HEK293 (cell line): ENCODE measurements around the gene CTNNBL1.

Source experiments
- CTCF ChIA-PET: fragments of 350-600 bp; formaldehyde crosslinking; extraction: SDS; loops from one replicate; lab custom pipeline; 2021; ENCODE audit warnings: antibody characterized with exemption; lab: Yijun Ruan, JAX
- POLR2A ChIA-PET: fragments of 300-600 bp; formaldehyde crosslinking; extraction: SDS; loops from one replicate; lab custom pipeline; 2020; ENCODE audit warnings: antibody characterized with exemption, inconsistent platforms; lab: Yijun Ruan, JAX
- H3K27ac ChIP-seq: fragments of 200-500 bp; sonication (Bioruptor generic); 2 replicates; pipeline ENCODE4 v1.5.1; 2014; ENCODE audit warnings: low read depth, low read length, control low read depth, inconsistent platforms; ENCODE audit errors: extremely low read depth
- H3K36me3 ChIP-seq, 2 experiments: fragments of 200-500 bp in 1 of 2; sonication (Bioruptor generic) in 1 of 2; 1 replicate in 1 of 2; 2 replicates in 1 of 2; pipeline ENCODE4 v1.5.1; 2014 to 2017; ENCODE audit warnings: inconsistent platforms in 2 of 2, low read length in 2 of 2; ENCODE audit not compliant: control insufficient read depth in 2 of 2, insufficient read depth in 1 of 2
- H3K4me1 ChIP-seq: fragments of 200-500 bp; sonication (Bioruptor generic); 2 replicates; pipeline ENCODE4 v1.5.1; 2014; ENCODE audit warnings: mild to moderate bottlenecking, low read length, inconsistent platforms; ENCODE audit not compliant: control insufficient read depth, insufficient read depth
- H3K4me3 ChIP-seq: 2 replicates; pipeline ENCODE4 v1.5.1; 2011; ENCODE audit warnings: low read depth, mild to moderate bottlenecking, control low read depth, low read length, moderate library complexity
- H3K9me3 ChIP-seq: fragments of 200-500 bp; sonication (Bioruptor generic); 2 replicates; pipeline ENCODE4 v1.5.1; 2014; ENCODE audit warnings: low read depth, low read length, inconsistent platforms; ENCODE audit not compliant: control insufficient read depth, insufficient read depth
- EGR2 ChIP-seq: fragments of 450-650 bp; formaldehyde crosslinking; IDR thresholded peaks from 2 replicates; pipeline ENCODE4 v1.5.1; 2016; ENCODE audit warnings: low read depth, missing biosample characterization, missing genetic modification characterization
- HOXC10 ChIP-seq: sonication (generic); formaldehyde crosslinking; IDR thresholded peaks from 2 replicates; pipeline ENCODE4 v1.8.1; 2023; ENCODE audit warnings: mild to moderate bottlenecking, missing genetic modification reagents
- SCRT1 ChIP-seq: fragments of 450-650 bp; formaldehyde crosslinking; IDR thresholded peaks from 2 replicates; pipeline ENCODE4 v1.5.1; 2016; ENCODE audit warnings: missing biosample characterization, missing genetic modification characterization, borderline replicate concordance
- SP3 ChIP-seq: fragments of 450-650 bp; formaldehyde crosslinking; IDR thresholded peaks from 2 replicates; pipeline ENCODE4 v1.5.1; 2016; ENCODE audit warnings: missing biosample characterization, missing genetic modification characterization
- TRIM28 ChIP-seq: IDR thresholded peaks from 2 replicates; pipeline ENCODE4 v1.6.1; 2011; ENCODE audit warnings: low read length, control low read depth, borderline replicate concordance
- WT1 ChIP-seq: fragments of 450-650 bp; formaldehyde crosslinking; IDR thresholded peaks from 2 replicates; pipeline ENCODE4 v1.5.1; 2016; ENCODE audit warnings: missing biosample characterization, missing genetic modification characterization
- ZFHX2 ChIP-seq: fragments of 450-650 bp; formaldehyde crosslinking; conservative IDR thresholded peaks from 2 replicates; pipeline ENCODE4 v1.5.1; 2016; ENCODE audit warnings: missing biosample characterization, missing genetic modification characterization
- ZNF10 ChIP-seq: fragments of 450-650 bp; formaldehyde crosslinking; IDR thresholded peaks from 2 replicates; pipeline ENCODE4 v1.5.1; 2017; ENCODE audit warnings: missing biosample characterization, missing genetic modification characterization
- ZNF350 ChIP-seq: fragments of 450-650 bp; formaldehyde crosslinking; IDR thresholded peaks from 2 replicates; pipeline ENCODE4 v1.5.0; 2017; ENCODE audit warnings: missing biosample characterization, mild to moderate bottlenecking, missing genetic modification characterization
- ZNF366 ChIP-seq: fragments of 450-650 bp; formaldehyde crosslinking; conservative IDR thresholded peaks from 2 replicates; pipeline ENCODE4 v1.5.1; 2016; ENCODE audit warnings: missing biosample characterization, missing genetic modification characterization
- ZNF521 ChIP-seq: fragments of 450-650 bp; formaldehyde crosslinking; IDR thresholded peaks from 2 replicates; pipeline ENCODE4 v1.5.1; 2017; ENCODE audit warnings: missing biosample characterization, mild to moderate bottlenecking, missing genetic modification characterization
- ZNF580 ChIP-seq: fragments of 450-650 bp; formaldehyde crosslinking; IDR thresholded peaks from 2 replicates; pipeline ENCODE4 v1.5.1; 2016; ENCODE audit warnings: missing biosample characterization, missing genetic modification characterization
- ZNF600 ChIP-seq: fragments of 450-650 bp; formaldehyde crosslinking; IDR thresholded peaks from 2 replicates; pipeline ENCODE4 v1.5.1; 2016; ENCODE audit warnings: missing biosample characterization, missing genetic modification characterization
- ZNF692 ChIP-seq: fragments of 450-650 bp; formaldehyde crosslinking; IDR thresholded peaks from 2 replicates; pipeline ENCODE4 v1.5.1; 2016; ENCODE audit warnings: missing biosample characterization, missing genetic modification characterization
- ZNF785 ChIP-seq: fragments of 450-650 bp; formaldehyde crosslinking; IDR thresholded peaks from 2 replicates; pipeline ENCODE4 v1.5.1; 2016; ENCODE audit warnings: missing biosample characterization, missing genetic modification characterization
- ZNF837 ChIP-seq: fragments of 450-650 bp; formaldehyde crosslinking; IDR thresholded peaks from 2 replicates; pipeline ENCODE4 v1.5.1; 2016; ENCODE audit warnings: missing biosample characterization, missing genetic modification characterization
- TF ChIP-seq, protein P1 (sequence below): fragments of 450-650 bp; formaldehyde crosslinking; IDR thresholded peaks from 2 replicates; pipeline ENCODE4 v1.5.1; 2016; ENCODE audit warnings: missing biosample characterization, missing genetic modification characterization
- TF ChIP-seq, protein P2 (sequence below): fragments of 450-650 bp; formaldehyde crosslinking; IDR thresholded peaks from 2 replicates; pipeline ENCODE4 v1.5.1; 2017; ENCODE audit warnings: missing biosample characterization, missing genetic modification characterization
- TF ChIP-seq, protein P3 (sequence below): fragments of 450-650 bp; formaldehyde crosslinking; IDR thresholded peaks from 2 replicates; pipeline ENCODE4; 2016; ENCODE audit warnings: missing biosample characterization, missing genetic modification characterization
- TF ChIP-seq, protein P4 (sequence below): fragments of 450-650 bp; formaldehyde crosslinking; IDR thresholded peaks from 2 replicates; pipeline ENCODE4 v1.5.1; 2017; ENCODE audit warnings: missing biosample characterization, missing genetic modification characterization

CTNNBL1 gene

DNA sequence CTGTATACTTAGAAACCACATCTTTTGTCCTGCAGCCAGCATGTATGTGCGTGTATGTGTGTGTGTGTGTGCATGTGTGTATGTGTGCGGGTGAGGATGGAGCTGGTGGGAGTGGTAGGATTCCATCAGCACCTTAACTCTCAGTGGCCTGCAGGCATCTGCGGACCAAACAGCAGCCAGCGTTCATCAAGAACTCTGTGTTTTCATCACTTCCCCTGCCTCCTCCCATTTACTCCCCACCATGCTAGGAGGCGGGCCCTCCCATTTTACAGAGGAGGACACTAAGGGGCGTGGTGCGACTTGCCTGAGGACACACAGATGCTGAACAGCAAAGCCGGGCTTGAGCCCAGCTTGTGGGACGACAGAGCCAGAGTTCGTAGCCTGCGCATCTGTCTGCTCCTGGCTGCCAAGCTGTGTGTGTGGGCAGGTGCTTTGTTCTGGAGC is 218.0 kb downstream of the CTNNBL1 start (continued):
- TF ChIP-seq SP3 (tag by site-specific recombination) (peak; percentile 64), WT1 (tag by site-specific recombination) (peak; percentile 66), ZNF785 (no peak), ZNF837 (no peak), ZNF580 (no peak)

DNA sequence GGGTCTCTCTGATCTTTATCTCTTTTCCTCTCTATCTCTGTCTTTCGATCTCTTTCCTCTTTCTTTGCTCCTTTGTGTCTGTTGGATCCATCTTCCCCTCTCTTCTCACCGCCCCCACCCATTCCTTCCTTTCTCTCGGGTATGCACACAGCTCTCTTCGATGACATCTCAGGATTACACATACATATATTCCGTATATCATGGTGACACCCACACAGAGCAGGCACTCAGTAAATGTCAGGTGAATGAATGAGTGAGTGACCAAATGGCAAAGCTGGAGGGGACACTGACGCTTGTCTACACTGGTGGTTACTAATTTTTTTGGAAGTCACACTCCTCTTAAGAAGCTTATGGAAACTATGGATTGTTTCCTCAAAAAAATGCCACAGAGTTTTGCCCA is 219.0 kb downstream of the CTNNBL1 start:
- H3K27ac ChIP-seq: no peak overlapping the region
- no peaks in the 10 kb centered on the region for H3K9me3 ChIP-seq
- H3K36me3 ChIP-seq: no peaks in the 10 kb centered on the region
- POLR2A ChIA-PET: no interaction called here
- no peak overlapping the region for H3K4me3 ChIP-seq
- 0 out of 2 replicates have a peak, but pooled peaks have one; percentile 6 for TF ChIP-seq ZFHX2 (tag by site-specific recombination)
- no peak for TF ChIP-seq ZNF521 (tag by site-specific recombination)
- TF ChIP-seq ZNF692: no peak
- TF ChIP-seq ZNF366 (tag by site-specific recombination): 0 out of 2 replicates have a peak, but pooled peaks have one; percentile 27
- CTCF ChIA-PET: interaction anchor here (0.9 kb wide), 2 partner anchors 11 to 410 kb away, joined by 3 read pairs; no protein-coding TSS in a partner anchor
- peaks cover 7% of the 10 kb centered on the region for H3K4me1 ChIP-seq

DNA sequence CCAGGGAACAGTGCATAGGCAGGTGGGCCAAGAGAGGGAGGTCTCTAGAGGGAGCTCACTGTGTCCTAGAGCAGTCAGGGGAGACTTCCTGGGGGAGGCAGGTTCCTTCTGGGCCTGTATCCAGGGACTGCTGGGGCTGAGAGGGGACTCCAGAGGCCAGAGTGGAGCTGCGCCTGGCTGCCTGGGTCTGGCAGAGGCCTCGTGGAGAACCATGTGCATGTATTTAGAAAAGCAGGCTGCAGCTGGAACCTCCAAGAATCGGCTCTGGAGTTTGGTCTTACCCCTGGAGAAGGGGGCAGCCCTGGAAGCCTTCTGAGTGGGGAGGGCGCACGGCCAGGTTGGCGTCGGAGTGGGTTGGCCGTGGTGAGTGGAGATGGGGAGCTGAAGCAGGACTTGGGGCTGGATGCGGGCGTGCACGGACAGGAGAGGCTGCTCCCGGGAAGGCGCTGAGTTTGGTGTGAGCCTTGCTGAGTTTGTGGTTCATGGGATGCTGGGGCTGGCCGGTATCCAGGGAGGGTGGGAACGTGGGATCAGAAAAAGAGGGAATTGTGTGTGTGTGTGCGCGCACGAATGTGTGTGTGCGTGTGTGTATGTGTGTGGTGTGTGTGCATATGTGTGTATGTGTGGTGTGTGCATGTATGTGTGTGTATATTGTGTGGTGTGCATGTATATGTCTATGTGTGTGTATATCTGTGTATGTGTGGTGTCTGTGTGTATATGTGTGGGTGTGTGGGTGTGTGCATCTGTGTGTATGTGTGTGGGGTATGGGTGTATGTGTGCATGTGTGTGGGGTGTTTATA is 219.9 kb downstream of the CTNNBL1 start:
- Histone ChIP-seq H3K4me1 (0 out of 2 replicates have a peak, but pooled peaks cover 3% of the 10 kb centered on the region), H3K4me3 (no peak overlapping the region), H3K27ac (no peak overlapping the region), H3K36me3 (no peaks in the 10 kb centered on the region), H3K9me3 (no peaks in the 10 kb centered on the region)
- POLR2A ChIA-PET: no interaction called here
- CTCF ChIA-PET: interaction anchor here (0.6 to 0.9 kb wide), 3 partner anchors 12 to 409 kb away, joined by 3 read pairs; no protein-coding TSS in a partner anchor
- peak; percentile 99 for TF ChIP-seq ZFHX2 (tag by site-specific recombination)
- TF ChIP-seq ZNF350 (tag by site-specific recombination): no peak
- TF ChIP-seq ZNF600: 0 out of 2 replicates have a peak, but pooled peaks have one; percentile 17
- peak; percentile 98 for TF ChIP-seq EGR2 (tag by site-specific recombination)
- no peak for TF ChIP-seq SCRT1
- TF ChIP-seq, protein P1, sequence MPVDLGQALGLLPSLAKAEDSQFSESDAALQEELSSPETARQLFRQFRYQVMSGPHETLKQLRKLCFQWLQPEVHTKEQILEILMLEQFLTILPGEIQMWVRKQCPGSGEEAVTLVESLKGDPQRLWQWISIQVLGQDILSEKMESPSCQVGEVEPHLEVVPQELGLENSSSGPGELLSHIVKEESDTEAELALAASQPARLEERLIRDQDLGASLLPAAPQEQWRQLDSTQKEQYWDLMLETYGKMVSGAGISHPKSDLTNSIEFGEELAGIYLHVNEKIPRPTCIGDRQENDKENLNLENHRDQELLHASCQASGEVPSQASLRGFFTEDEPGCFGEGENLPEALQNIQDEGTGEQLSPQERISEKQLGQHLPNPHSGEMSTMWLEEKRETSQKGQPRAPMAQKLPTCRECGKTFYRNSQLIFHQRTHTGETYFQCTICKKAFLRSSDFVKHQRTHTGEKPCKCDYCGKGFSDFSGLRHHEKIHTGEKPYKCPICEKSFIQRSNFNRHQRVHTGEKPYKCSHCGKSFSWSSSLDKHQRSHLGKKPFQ: peak; percentile 80
- TF ChIP-seq, protein P2, sequence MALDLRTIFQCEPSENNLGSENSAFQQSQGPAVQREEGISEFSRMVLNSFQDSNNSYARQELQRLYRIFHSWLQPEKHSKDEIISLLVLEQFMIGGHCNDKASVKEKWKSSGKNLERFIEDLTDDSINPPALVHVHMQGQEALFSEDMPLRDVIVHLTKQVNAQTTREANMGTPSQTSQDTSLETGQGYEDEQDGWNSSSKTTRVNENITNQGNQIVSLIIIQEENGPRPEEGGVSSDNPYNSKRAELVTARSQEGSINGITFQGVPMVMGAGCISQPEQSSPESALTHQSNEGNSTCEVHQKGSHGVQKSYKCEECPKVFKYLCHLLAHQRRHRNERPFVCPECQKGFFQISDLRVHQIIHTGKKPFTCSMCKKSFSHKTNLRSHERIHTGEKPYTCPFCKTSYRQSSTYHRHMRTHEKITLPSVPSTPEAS (tag by site-specific recombination): peak; percentile 93

- Histone ChIP-seq H3K4me3 (no peak overlapping the region), H3K4me1 (0 out of 2 replicates have a peak, but pooled peaks cover 3% of the 10 kb centered on the region), H3K36me3 (no peaks in the 10 kb centered on the region), H3K27ac (no peak overlapping the region), H3K9me3 (no peaks in the 10 kb centered on the region)
- CTCF ChIA-PET: no interaction called here
- POLR2A ChIA-PET: no interaction called here
- TF ChIP-seq ZNF10 (tag by site-specific recombination) (no peak), TRIM28 (peak; percentile 17; the same call in 1 of the 2 replicates), HOXC10 (CRISPR knock-in tag) (no peak)
- TF ChIP-seq, protein P3, sequence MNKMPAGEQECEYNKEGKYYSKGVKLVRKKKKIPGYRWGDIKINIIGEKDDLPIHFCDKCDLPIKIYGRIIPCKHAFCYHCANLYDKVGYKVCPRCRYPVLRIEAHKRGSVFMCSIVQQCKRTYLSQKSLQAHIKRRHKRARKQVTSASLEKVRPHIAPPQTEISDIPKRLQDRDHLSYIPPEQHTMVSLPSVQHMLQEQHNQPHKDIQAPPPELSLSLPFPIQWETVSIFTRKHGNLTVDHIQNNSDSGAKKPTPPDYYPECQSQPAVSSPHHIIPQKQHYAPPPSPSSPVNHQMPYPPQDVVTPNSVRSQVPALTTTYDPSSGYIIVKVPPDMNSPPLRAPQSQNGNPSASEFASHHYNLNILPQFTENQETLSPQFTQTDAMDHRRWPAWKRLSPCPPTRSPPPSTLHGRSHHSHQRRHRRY (tag by site-specific recombination): no peak
- TF ChIP-seq, protein P4, sequence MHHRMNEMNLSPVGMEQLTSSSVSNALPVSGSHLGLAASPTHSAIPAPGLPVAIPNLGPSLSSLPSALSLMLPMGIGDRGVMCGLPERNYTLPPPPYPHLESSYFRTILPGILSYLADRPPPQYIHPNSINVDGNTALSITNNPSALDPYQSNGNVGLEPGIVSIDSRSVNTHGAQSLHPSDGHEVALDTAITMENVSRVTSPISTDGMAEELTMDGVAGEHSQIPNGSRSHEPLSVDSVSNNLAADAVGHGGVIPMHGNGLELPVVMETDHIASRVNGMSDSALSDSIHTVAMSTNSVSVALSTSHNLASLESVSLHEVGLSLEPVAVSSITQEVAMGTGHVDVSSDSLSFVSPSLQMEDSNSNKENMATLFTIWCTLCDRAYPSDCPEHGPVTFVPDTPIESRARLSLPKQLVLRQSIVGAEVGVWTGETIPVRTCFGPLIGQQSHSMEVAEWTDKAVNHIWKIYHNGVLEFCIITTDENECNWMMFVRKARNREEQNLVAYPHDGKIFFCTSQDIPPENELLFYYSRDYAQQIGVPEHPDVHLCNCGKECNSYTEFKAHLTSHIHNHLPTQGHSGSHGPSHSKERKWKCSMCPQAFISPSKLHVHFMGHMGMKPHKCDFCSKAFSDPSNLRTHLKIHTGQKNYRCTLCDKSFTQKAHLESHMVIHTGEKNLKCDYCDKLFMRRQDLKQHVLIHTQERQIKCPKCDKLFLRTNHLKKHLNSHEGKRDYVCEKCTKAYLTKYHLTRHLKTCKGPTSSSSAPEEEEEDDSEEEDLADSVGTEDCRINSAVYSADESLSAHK (tag by site-specific recombination): no peak
Measured at GRCh38 chr20:37914367-37914671, 220.5 kb downstream of the CTNNBL1 start.
